DOHH2 (cell line): ENCODE measurements around the gene LRRC8D.

Source experiments
- H3F3A ChIP-seq: fragments of 200-600 bp; sonication (generic), shearing (Covaris generic); 2 replicates; pipeline ENCODE4 v1.6.0; 2016; ENCODE audit warnings: antibody characterized with exemption, mild to moderate bottlenecking; ENCODE audit not compliant: control insufficient read depth, insufficient read depth
- H3K27ac ChIP-seq: fragments of 200-600 bp; sonication (generic); 2 replicates; pipeline ENCODE4 v1.5.1; 2014; ENCODE audit warnings: low read depth, mild to moderate bottlenecking, low read length, moderate library complexity
- H3K27me3 ChIP-seq: fragments of 200-600 bp; sonication (generic); 2 replicates; pipeline ENCODE4 v1.6.1; 2014; ENCODE audit warnings: mild to moderate bottlenecking, low read length, mixed read lengths; ENCODE audit not compliant: control insufficient read depth
- H3K36me3 ChIP-seq: fragments of 200-600 bp; sonication (generic); 2 replicates; pipeline ENCODE4 v1.6.1; 2014; ENCODE audit warnings: mild to moderate bottlenecking, low read length, moderate library complexity, mixed read lengths; ENCODE audit not compliant: control insufficient read depth
- H3K4me1 ChIP-seq: fragments of 200-600 bp; sonication (generic); 2 replicates; pipeline ENCODE4 v1.6.1; 2014; ENCODE audit warnings: mild to moderate bottlenecking, low read length, mixed read lengths; ENCODE audit not compliant: control insufficient read depth
- H3K4me2 ChIP-seq: fragments of 200-600 bp; sonication (generic); 2 replicates; pipeline ENCODE4 v1.6.0; 2014; ENCODE audit warnings: mild to moderate bottlenecking, low read length, moderate library complexity
- H3K4me3 ChIP-seq: fragments of 200-600 bp; sonication (generic); 2 replicates; pipeline ENCODE4 v1.5.1; 2014; ENCODE audit warnings: mild to moderate bottlenecking, low read length, mixed read lengths
- H3K79me2 ChIP-seq: fragments of 200-600 bp; sonication (generic); 2 replicates; pipeline ENCODE4 v1.6.1; 2014; ENCODE audit warnings: mild to moderate bottlenecking, low read length, mixed read lengths; ENCODE audit not compliant: control insufficient read depth
- H3K9me2 ChIP-seq: fragments of 200-600 bp; sonication (generic); replicated peaks from 2 replicates; pipeline ENCODE4 v1.6.1; 2014; ENCODE audit warnings: mild to moderate bottlenecking, low read length, mixed read lengths; ENCODE audit not compliant: control insufficient read depth
- H3K9me3 ChIP-seq: fragments of 200-600 bp; sonication (generic); 2 replicates; pipeline ENCODE4 v1.6.1; 2014; ENCODE audit warnings: antibody characterized with exemption, low read length, mixed read lengths; ENCODE audit not compliant: control insufficient read depth, insufficient read depth
- H4K20me1 ChIP-seq: fragments of 200-600 bp; sonication (generic); 2 replicates; pipeline ENCODE4 v1.6.0; 2014; ENCODE audit warnings: low read depth, mild to moderate bottlenecking, antibody characterized with exemption, low read length, moderate library complexity; ENCODE audit not compliant: control insufficient read depth, insufficient read depth
- EZH2phosphoT487 ChIP-seq: fragments of 200-600 bp; sonication (generic); IDR thresholded peaks from 2 replicates; pipeline ENCODE4 v1.6.1; 2017; ENCODE audit warnings: borderline replicate concordance, mild to moderate bottlenecking, antibody characterized with exemption, low read length, moderate library complexity, mixed read lengths
- TF ChIP-seq, protein P1 (sequence below): fragments of 200-600 bp; sonication (generic); IDR thresholded peaks from one replicate; pipeline ENCODE4 v1.5.1; 2014; ENCODE audit warnings: antibody characterized with exemption, mild to moderate bottlenecking, low read depth, low read length; ENCODE audit not compliant: poor library complexity, severe bottlenecking

LRRC8D gene

DNA sequence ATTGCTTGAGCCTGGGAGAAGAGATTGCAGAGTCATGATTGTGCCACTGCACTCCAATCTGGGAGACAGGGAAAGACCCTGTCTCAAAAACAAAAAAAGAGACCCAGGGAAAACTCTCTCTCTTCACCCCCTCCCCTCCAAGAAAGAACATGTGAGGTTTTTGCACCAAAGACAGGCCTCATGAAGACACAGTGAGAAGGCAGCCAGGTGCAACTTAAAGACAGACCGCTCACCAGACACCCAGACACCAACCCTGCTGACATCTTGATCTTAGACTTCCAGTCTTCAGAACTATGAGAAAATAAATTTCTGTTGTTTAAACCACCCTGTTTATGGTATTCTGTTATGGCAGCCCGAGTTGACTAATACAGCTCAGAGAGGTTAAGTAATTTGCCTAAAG lies 13.3 kb upstream of the LRRC8D start:
- Histone ChIP-seq H3K27me3 (peaks cover 24% of the 10 kb centered on the region), H4K20me1 (no peaks in the 10 kb centered on the region), H3K9me3 (no peaks in the 10 kb centered on the region), H3K4me3 (no peak overlapping the region), H3K79me2 (no peaks in the 10 kb centered on the region), H3K36me3 (no peaks in the 10 kb centered on the region), H3F3A (no peaks in the 10 kb centered on the region), H3K4me2 (no peak overlapping the region), H3K27ac (no peak overlapping the region), H3K9me2 (no peaks in the 10 kb centered on the region), H3K4me1 (peaks cover 4% of the 10 kb centered on the region; the same call in 1 of the 2 replicates)
- no peak for TF ChIP-seq EZH2phosphoT487
- TF ChIP-seq, protein P1, sequence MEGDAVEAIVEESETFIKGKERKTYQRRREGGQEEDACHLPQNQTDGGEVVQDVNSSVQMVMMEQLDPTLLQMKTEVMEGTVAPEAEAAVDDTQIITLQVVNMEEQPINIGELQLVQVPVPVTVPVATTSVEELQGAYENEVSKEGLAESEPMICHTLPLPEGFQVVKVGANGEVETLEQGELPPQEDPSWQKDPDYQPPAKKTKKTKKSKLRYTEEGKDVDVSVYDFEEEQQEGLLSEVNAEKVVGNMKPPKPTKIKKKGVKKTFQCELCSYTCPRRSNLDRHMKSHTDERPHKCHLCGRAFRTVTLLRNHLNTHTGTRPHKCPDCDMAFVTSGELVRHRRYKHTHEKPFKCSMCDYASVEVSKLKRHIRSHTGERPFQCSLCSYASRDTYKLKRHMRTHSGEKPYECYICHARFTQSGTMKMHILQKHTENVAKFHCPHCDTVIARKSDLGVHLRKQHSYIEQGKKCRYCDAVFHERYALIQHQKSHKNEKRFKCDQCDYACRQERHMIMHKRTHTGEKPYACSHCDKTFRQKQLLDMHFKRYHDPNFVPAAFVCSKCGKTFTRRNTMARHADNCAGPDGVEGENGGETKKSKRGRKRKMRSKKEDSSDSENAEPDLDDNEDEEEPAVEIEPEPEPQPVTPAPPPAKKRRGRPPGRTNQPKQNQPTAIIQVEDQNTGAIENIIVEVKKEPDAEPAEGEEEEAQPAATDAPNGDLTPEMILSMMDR: no peak

DNA sequence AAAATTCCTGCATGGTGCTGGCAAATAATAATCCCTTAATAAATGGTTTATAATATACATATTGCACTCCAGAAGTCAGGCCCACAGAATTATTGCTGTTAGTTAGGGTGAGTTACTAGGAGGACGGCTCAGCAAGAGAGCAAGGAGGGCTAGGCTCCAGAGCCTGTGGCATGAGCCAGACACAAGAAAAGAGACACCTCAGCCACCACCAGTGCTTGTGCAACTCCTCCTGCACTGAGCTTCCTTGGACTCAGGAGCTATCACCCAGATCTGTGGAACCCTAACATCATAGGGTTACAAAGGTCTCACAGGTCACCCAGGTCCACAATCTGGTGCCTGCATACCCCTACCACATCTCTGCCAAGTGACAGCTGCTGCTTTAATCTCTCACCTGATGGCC lies 12.8 kb upstream of the LRRC8D start:
- H3K4me2 ChIP-seq: no peak overlapping the region
- peaks cover 4% of the 10 kb centered on the region; the same call in 1 of the 2 replicates for H3K4me1 ChIP-seq

DNA sequence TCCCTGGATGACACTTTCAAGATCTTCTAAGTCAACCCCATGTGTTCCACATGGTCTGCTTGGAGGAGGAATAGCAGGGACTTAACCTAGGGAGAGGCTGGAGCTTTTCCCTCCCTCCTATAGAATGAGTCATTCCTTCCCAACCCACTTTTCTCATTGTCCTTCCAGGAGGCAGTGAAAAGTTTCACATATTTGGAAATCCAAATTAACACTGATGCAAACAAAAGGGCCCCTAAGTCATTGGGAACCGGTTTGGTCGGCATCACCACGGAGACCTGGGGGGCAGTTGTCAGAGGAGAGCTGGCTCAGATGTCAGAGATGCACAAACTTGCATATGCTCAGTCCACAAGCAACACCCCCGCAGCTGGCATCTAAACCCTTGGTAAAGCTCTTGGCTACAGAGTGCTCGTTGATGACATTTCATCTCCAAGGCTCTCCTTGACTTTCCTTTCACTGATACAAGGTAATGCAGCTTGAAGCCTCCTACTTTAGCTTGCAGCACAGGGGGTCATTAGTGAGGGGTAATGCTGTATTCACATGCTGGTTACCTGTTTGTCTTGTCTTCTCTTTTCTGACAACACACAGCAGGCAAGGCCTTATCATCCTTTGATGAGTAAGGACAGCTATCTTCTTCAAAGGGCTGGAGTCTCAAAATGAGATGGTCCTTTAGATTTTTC lies 12.3 kb upstream of the LRRC8D start:
- TF ChIP-seq EZH2phosphoT487: no peak
- TF ChIP-seq, protein P1: no peak
- no peaks in the 10 kb centered on the region for H3F3A ChIP-seq
- H4K20me1 ChIP-seq: no peaks in the 10 kb centered on the region
- no peak overlapping the region for H3K27ac ChIP-seq
- H3K4me3 ChIP-seq: no peak overlapping the region
- H3K9me2 ChIP-seq: no peaks in the 10 kb centered on the region
- no peaks in the 10 kb centered on the region for H3K9me3 ChIP-seq
- H3K27me3 ChIP-seq: peaks cover 24% of the 10 kb centered on the region
- H3K36me3 ChIP-seq: no peaks in the 10 kb centered on the region
- H3K4me2 ChIP-seq: no peak overlapping the region
- peaks cover 4% of the 10 kb centered on the region; the same call in 1 of the 2 replicates for H3K4me1 ChIP-seq
- no peaks in the 10 kb centered on the region for H3K79me2 ChIP-seq

More for the DNA sequence above, 12.8 kb upstream of the LRRC8D start:
- H3K9me3 ChIP-seq: no peaks in the 10 kb centered on the region
- no peak overlapping the region for H3K27ac ChIP-seq
- no peaks in the 10 kb centered on the region for H3F3A ChIP-seq
- H3K4me3 ChIP-seq: no peak overlapping the region
- TF ChIP-seq EZH2phosphoT487: no peak
- TF ChIP-seq, protein P1: no peak
- H3K36me3 ChIP-seq: no peaks in the 10 kb centered on the region
- no peaks in the 10 kb centered on the region for H3K9me2 ChIP-seq
- peaks cover 24% of the 10 kb centered on the region for H3K27me3 ChIP-seq
- H4K20me1 ChIP-seq: no peaks in the 10 kb centered on the region
- no peaks in the 10 kb centered on the region for H3K79me2 ChIP-seq
